Stomach smooth muscle (tissue), 2 donors: ENCODE results near the gene PLSCR5.

Experiments used
- H3K27ac ChIP-seq: one replicate; pipeline ENCODE4 v1.7.0; 2013; ENCODE audit warnings: mild to moderate bottlenecking, low read length, inconsistent platforms
- H3K27me3 ChIP-seq, 2 donors: one replicate each; pipeline ENCODE4 v1.7.0; 2013; ENCODE audit warnings: low read length in 2 of 2; ENCODE audit not compliant: insufficient read depth in 2 of 2, control insufficient read depth in 1 of 2
- H3K36me3 ChIP-seq, 2 donors: one replicate each; pipeline ENCODE4 v1.7.0; 2013; ENCODE audit warnings: low read length in 2 of 2; ENCODE audit not compliant: control insufficient read depth in 2 of 2, insufficient read depth in 2 of 2
- H3K4me1 ChIP-seq: one replicate; pipeline ENCODE4 v1.7.0; 2013; ENCODE audit warnings: low read length; ENCODE audit not compliant: control insufficient read depth, insufficient read depth
- H3K4me3 ChIP-seq, 2 donors: one replicate each; pipeline ENCODE4 v1.7.0; 2013; ENCODE audit warnings: low read length in 2 of 2
- H3K9ac ChIP-seq, 2 donors: one replicate each; pipeline ENCODE4 v1.7.0; 2013; ENCODE audit warnings: low read length in 2 of 2, mild to moderate bottlenecking in 1 of 2
- H3K9me3 ChIP-seq, 2 donors: one replicate each; pipeline ENCODE4 v1.7.0; 2013; ENCODE audit warnings: low read length in 2 of 2; ENCODE audit not compliant: control insufficient read depth in 2 of 2
- donor health status: healthy.
- donor health status: Pancreatic carcinoma.

PLSCR5 gene, protein sequence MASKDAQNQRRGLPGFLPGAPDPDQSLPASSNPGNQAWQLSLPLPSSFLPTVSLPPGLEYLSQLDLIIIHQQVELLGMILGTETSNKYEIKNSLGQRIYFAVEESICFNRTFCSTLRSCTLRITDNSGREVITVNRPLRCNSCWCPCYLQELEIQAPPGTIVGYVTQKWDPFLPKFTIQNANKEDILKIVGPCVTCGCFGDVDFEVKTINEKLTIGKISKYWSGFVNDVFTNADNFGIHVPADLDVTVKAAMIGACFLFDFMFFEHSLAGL

DNA sequence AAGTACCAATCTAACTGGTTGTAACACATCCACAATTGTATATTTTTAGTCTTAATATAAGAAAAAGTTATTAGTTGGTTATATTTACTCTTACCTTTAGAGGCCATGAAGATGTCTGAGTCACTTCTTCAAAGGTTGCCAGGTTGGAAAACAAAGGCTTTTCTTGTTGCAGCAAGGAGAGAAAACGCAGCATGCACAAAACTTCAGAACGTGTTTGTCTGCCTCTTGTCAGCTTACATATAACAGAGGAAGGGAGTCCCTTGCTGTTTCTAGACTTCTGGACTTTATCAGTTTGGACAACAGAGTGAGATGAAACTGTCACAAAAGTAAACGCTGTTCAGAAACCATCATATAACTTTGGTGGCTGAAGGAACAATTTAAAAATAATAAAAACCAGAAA, at the start of gene PLSCR5:
Gene PLSCR5 (minus strand): TSS at position 241 of the 400 bp plus-strand sequence. CDS start 134 bp downstream, at position 107.
- Histone ChIP-seq H3K4me3 (no peak within 1 kb of the TSS), H3K36me3 (no peaks in the 10 kb centered on the region), H3K4me1 (no peaks in the 10 kb centered on the region), H3K27me3 (no peaks in the 10 kb centered on the region), H3K27ac (no peak within 1 kb of the TSS), H3K9ac (no peak within 1 kb of the TSS), H3K9me3 (no peaks in the 10 kb centered on the region)

DNA sequence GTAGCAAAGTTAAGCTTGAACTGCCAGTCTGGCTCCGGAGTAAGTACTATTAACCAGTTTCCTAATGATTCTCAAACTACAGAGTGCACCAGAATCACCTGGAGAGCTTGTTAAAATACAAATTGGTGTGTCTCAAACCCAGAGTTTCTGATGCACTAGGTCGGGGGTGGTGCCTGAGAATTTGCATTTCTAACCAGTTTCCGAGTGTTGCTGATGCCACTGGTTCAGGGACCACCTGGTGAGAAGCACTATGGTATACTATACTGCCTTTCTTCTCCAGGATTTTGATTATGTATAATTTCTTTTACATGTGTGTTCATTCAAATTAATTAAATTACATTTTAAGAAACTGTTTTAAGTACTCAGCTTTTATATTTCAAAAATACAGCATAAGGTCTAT, 48.8 kb upstream of the PLSCR5 start:
- no peak overlapping the region for H3K9ac ChIP-seq
- peaks cover 0 to 2% of the 10 kb centered on the region in 2 donors for H3K9me3 ChIP-seq
- H3K27ac ChIP-seq: no peak overlapping the region
- no peaks in the 10 kb centered on the region for H3K36me3 ChIP-seq
- H3K4me3 ChIP-seq: no peak overlapping the region
- H3K4me1 ChIP-seq: no peaks in the 10 kb centered on the region
- H3K27me3 ChIP-seq: no peaks in the 10 kb centered on the region

DNA sequence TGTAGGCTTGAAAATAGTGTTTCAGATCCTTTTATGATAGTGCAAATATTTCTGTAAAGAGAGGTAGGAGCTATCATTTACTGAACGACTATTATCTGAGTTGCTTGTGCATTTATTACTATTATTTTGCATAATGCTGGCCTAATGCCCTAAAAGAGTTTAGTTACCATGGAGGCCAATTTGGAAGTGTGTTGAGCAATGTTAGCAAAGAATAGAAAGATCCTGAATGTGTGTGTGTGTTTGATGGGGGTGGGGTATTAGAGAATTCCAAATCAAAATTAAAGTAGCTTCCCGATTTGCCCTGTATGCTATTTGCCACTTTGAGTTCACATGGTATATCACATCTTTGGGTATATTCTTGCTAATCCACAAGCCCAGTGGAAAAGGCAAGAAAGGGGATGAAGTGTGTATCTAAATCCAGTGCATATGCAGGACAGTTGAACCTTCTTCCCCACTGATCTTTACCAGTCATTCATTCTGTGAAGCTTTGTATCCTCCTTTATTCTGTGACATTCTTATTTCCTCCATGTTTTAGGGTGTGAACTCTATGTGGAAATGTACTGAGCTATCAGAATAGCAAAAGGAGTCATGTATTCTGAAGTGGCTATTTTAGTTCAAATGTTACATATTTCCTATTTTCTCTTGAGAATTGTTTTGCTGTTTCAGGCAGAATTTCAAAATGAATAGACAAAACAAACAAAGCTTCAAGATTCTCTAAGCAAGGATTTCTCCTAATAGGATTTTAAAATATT, 45.7 kb upstream of the PLSCR5 start:
- no peaks in the 10 kb centered on the region for H3K9me3 ChIP-seq
- no peaks in the 10 kb centered on the region for H3K4me1 ChIP-seq
- H3K27me3 ChIP-seq: no peaks in the 10 kb centered on the region
- H3K27ac ChIP-seq: no peak overlapping the region
- no peak overlapping the region for H3K9ac ChIP-seq
- no peaks in the 10 kb centered on the region for H3K36me3 ChIP-seq
- no peak overlapping the region for H3K4me3 ChIP-seq

DNA sequence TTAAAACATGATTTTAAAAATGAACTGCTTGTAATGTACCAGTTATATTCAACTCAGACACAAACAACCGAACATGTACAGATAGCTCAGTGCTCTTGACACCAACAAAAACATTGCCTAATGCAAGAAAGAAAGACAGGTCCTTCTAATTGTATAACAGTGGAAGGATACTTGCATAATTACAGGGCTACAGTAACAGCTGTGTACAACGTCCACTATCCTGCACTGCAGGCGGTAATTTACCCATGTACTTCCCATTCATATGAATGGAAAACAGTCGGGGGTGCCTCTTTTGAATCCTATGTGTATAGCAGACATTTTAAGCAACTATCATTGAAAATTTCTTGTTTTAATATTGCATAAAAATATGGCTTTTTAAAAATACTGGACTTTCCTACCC, 41.1 kb upstream of the PLSCR5 start:
- H3K4me3 ChIP-seq: no peak overlapping the region
- H3K9me3 ChIP-seq: no peaks in the 10 kb centered on the region
- H3K27me3 ChIP-seq: no peaks in the 10 kb centered on the region
- H3K36me3 ChIP-seq: no peaks in the 10 kb centered on the region
- H3K9ac ChIP-seq: no peak overlapping the region
- H3K27ac ChIP-seq: no peak overlapping the region
- no peaks in the 10 kb centered on the region for H3K4me1 ChIP-seq

DNA sequence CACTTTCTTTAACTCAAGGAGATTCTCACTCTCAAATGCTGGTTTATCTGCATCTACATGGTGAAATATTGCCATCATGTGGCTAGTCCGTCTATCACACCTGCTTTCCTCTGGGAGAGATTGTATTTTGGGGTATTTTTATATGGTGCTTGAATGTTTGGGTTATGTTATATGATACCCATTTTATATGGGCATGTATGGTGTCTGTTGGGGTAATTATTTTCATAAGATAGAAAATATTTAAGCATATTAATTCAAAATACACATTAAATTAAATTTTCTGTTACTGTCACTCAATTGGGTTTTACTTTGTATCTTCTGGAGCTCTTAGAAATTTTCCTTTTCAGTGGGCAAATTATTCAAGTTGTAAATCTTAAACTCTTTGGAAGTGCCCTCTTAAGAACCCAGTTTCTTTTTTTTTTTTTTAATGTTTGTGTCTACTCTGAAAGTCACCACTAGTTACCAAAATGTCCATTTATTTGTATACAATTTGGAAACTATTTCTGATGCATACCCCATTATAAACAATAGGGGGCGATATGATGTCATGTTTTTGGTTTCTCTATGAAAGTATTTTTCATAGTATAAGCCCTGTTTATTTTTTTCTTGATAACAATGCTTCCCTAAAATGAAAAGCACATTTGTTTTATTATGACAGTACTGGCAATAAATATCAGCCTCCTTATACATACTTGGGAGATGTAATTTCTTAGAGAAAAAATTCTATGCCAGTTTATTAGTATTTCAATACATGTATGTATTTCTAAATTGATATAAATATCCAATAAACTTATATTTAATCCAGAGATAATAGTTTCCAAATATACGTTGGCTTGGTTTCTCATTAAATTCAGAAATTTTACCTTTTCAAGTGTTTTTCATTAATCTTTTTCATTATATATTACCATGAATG, 36.1 kb upstream of the PLSCR5 start:
- Histone ChIP-seq H3K4me1 (no peaks in the 10 kb centered on the region), H3K27ac (no peak overlapping the region), H3K4me3 (no peak overlapping the region), H3K9me3 (no peaks in the 10 kb centered on the region), H3K27me3 (no peaks in the 10 kb centered on the region), H3K9ac (no peak overlapping the region), H3K36me3 (no peaks in the 10 kb centered on the region)

DNA sequence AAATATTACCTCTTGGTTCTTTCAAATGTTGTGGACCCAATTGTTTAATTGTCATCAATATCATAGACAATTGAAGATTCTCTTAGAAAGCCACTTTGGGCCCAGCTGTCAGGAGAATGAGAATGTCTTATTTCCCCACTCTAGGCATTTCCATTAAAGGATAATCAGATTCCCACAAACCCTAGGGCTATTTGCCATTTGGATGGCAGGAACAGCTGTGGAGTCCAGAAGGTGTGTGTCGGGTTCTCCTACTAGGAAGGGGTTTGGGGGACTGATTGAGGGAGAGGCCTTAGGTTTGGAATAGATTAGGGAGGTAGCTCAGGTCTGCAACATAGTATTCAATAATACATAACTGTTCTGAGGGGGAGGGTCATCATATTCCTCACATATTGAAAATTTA, 35.2 kb upstream of the PLSCR5 start:
- Histone ChIP-seq H3K4me1 (no peaks in the 10 kb centered on the region), H3K9me3 (no peaks in the 10 kb centered on the region), H3K27me3 (no peaks in the 10 kb centered on the region)

DNA sequence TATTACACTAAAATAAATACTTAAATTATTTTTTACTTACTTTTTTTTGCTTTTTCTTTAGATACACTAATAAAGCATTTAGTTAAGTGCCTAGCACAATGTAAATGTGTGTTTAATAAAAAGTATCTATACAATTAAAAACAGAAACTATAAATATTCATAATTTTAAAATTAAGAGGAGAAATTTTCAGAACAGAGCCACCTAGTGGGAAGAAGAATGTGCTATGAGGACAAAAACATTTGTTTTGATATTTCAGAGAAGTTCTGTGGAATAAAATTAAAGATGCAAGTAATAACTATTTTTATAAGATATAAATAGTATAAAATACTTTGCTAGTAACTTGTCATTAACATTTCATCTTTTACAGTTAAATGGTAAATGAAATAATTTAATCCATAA, 33.6 kb upstream of the PLSCR5 start:
- Histone ChIP-seq H3K36me3 (no peaks in the 10 kb centered on the region), H3K27me3 (no peaks in the 10 kb centered on the region), H3K9me3 (no peaks in the 10 kb centered on the region), H3K9ac (no peak overlapping the region), H3K27ac (no peak overlapping the region), H3K4me3 (no peak overlapping the region), H3K4me1 (no peaks in the 10 kb centered on the region)

More for the DNA sequence above, 35.2 kb upstream of the PLSCR5 start:
- Histone ChIP-seq H3K27ac (no peak overlapping the region), H3K4me3 (no peak overlapping the region), H3K9ac (no peak overlapping the region), H3K36me3 (no peaks in the 10 kb centered on the region)

DNA sequence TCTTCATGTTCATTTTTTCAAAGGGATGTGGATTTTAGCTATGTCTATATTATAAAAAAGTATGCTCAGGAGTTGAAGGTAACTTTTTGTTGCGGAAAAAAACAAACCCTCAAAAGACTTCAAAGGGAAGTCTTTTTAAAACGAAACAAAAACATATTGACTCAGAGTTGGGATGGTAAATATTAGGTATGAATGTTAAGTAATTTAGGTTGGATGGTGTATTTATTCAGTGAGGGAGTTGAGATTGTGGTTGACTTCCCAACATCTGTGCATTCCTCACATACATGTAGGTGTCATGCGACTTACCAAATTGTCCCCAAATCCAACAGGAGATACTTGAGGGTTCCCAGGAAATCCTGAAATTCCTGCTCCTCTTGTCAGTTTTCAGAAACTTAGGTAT, 32.7 kb upstream of the PLSCR5 start:
- Histone ChIP-seq H3K9ac (no peak overlapping the region), H3K4me1 (no peaks in the 10 kb centered on the region), H3K27ac (no peak overlapping the region), H3K4me3 (no peak overlapping the region), H3K9me3 (no peaks in the 10 kb centered on the region), H3K36me3 (no peaks in the 10 kb centered on the region), H3K27me3 (no peaks in the 10 kb centered on the region)

DNA sequence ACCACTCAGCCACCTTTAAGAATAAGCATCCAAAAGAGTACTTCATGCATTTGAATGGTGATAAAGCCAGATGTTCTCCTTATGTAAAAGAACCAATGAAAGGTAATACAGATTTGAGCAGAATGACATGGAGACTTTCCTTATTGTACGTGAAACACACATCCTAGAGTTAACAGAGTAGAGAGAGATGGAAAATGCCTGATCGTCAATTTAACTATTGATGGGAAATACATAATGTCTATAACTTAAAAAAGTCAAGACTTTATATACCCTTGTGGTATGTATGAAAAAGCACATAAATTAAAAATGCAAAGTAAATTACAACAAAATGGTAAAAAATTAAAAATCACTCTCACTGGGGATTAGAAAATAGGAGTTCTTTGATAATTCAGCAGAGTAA, 31.7 kb upstream of the PLSCR5 start:
- Histone ChIP-seq H3K9me3 (no peaks in the 10 kb centered on the region), H3K9ac (no peak overlapping the region), H3K36me3 (no peaks in the 10 kb centered on the region), H3K4me3 (no peak overlapping the region), H3K4me1 (no peaks in the 10 kb centered on the region), H3K27me3 (no peaks in the 10 kb centered on the region), H3K27ac (no peak overlapping the region)

DNA sequence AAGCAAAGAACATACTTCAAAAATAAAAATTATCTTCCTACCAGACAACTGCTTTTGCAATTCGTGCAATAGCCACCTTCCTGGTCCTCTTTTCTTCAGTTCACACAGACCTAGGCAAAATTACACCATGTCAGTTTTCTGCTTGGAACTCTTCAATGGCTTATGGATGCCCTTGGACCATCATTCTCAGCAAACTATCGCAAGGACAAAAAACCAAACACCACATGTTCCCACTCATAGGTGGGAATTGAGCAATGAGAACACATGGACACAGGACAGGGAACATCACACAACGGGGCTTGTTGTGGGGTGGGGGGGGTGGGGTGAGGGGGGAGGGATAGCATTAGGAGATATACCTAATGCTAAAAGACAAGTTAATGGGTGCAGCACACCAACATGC, 29.2 kb upstream of the PLSCR5 start:
- no peak overlapping the region for H3K4me3 ChIP-seq
- H3K27me3 ChIP-seq: no peaks in the 10 kb centered on the region
- no peaks in the 10 kb centered on the region for H3K36me3 ChIP-seq
- no peak overlapping the region for H3K27ac ChIP-seq
- no peak overlapping the region for H3K9ac ChIP-seq
- H3K9me3 ChIP-seq: no peaks in the 10 kb centered on the region
- H3K4me1 ChIP-seq: no peaks in the 10 kb centered on the region
